ENCODE results near the gene IL11. TPM values are rescaled to one million over a fixed set of nuclear protein-coding genes. Genes with fewer than 3 reads are reported as not detected.

Gene IL11
- total and polyA plus RNA-seq, 2 of the 13 experiments (the other 11 are each of a cell fraction or from before 2014, with no cell fraction given): 2.5 to 2.9 TPM

- no peak for TF ChIP-seq HIVEP1 (CRISPR knock-in tag; IDR thresholded peaks at IDR 0.05)
- no peak for TF ChIP-seq KMT2A (CRISPR knock-in tag; IDR thresholded peaks at IDR 0.05)
- no peak for TF ChIP-seq ZNF550 (CRISPR knock-in tag; IDR thresholded peaks at IDR 0.05; ENCODE audit: borderline replicate concordance)
- TF ChIP-seq TFDP1 (CRISPR knock-in tag; IDR thresholded peaks at IDR 0.05; ENCODE audit: borderline replicate concordance): no peak
- no peak for TF ChIP-seq REST (IDR thresholded peaks at IDR 0.05; ENCODE audit: borderline replicate concordance in 1 of 2, low read depth in 1 of 2, low read length in 2 of 2)
- no peak for TF ChIP-seq ZNF12 (CRISPR knock-in tag; IDR thresholded peaks at IDR 0.05)
- no peak; the same call in 1 of the 2 replicates for TF ChIP-seq MTA1 (CRISPR knock-in tag; IDR thresholded peaks at IDR 0.05; ENCODE audit: borderline replicate concordance)
- no peak for TF ChIP-seq ZNF207 (IDR thresholded peaks at IDR 0.05; ENCODE audit: borderline replicate concordance)
- TF ChIP-seq ZNF44 (CRISPR knock-in tag; IDR thresholded peaks at IDR 0.05): no peak
- 0 out of 2 replicates have a peak, but pooled peaks have one; percentile 6 for TF ChIP-seq MAX (IDR thresholded peaks at IDR 0.05)
- no peak for TF ChIP-seq KDM3A (CRISPR knock-in tag; IDR thresholded peaks at IDR 0.05; ENCODE audit: low read depth)
- no peak for TF ChIP-seq SMARCC2 (IDR thresholded peaks at IDR 0.05)
- no peak for TF ChIP-seq TGIF2 (CRISPR knock-in tag; IDR thresholded peaks at IDR 0.05)
- no peak for TF ChIP-seq YEATS2 (CRISPR knock-in tag; IDR thresholded peaks at IDR 0.05; ENCODE audit: borderline replicate concordance)
- no peak for TF ChIP-seq NPAS2 (CRISPR knock-in tag; IDR thresholded peaks at IDR 0.05; ENCODE audit: borderline replicate concordance)
- peak; percentile 68 for TF ChIP-seq CEBPG (CRISPR knock-in tag; IDR thresholded peaks at IDR 0.05)
- TF ChIP-seq KAT7 (CRISPR knock-in tag; IDR thresholded peaks at IDR 0.05; ENCODE audit: borderline replicate concordance): no peak
- TF ChIP-seq CHCHD3 (CRISPR knock-in tag; IDR thresholded peaks at IDR 0.05): no peak
- peak; percentile 38; the same call in 1 of the 2 replicates for TF ChIP-seq SPEN (CRISPR knock-in tag; IDR thresholded peaks at IDR 0.05; ENCODE audit: low read depth)
- TF ChIP-seq SYNCRIP (IDR thresholded peaks at IDR 0.05; ENCODE audit: insufficient read depth, low read depth, low read length): no peak
- TF ChIP-seq NCOA2 (CRISPR knock-in tag; IDR thresholded peaks at IDR 0.05): no peak
- TF ChIP-seq SP1 (IDR thresholded peaks at IDR 0.05): no peak
- TF ChIP-seq SP1 (CRISPR knock-in tag; IDR thresholded peaks at IDR 0.05): no peak
- TF ChIP-seq ZNF367 (CRISPR knock-in tag; IDR thresholded peaks at IDR 0.05; ENCODE audit: borderline replicate concordance): no peak
- no peak for TF ChIP-seq TBX3 (IDR thresholded peaks at IDR 0.05; ENCODE audit: borderline replicate concordance)
- TF ChIP-seq GFI1 (CRISPR knock-in tag; IDR thresholded peaks at IDR 0.05; ENCODE audit: borderline replicate concordance): no peak
- TF ChIP-seq ZNF619 (CRISPR knock-in tag; IDR thresholded peaks at IDR 0.05): no peak
- no peak for TF ChIP-seq ZNF33A (CRISPR knock-in tag; IDR thresholded peaks at IDR 0.05; ENCODE audit: borderline replicate concordance)
- peak; percentile 43; the same call in 1 of the 2 replicates for TF ChIP-seq SP4 (CRISPR knock-in tag; IDR thresholded peaks at IDR 0.05)
Observed at GRCh38 chr19:55377356-55378131, 7.3 kb upstream of the IL11 start (continued).
